GM18519 (cell line): Measurements from ENCODE around the gene DNAJC3.

Experiments used
- ATAC-seq: cut with Tn5 transposase; IDR thresholded peaks from one replicate; pipeline ENCODE4 v1.9.1; 2021; ENCODE audit warnings: mild to moderate bottlenecking, moderate library complexity; ENCODE audit not compliant: unreplicated experiment, low FRiP score

The DNAJC3 gene, protein sequence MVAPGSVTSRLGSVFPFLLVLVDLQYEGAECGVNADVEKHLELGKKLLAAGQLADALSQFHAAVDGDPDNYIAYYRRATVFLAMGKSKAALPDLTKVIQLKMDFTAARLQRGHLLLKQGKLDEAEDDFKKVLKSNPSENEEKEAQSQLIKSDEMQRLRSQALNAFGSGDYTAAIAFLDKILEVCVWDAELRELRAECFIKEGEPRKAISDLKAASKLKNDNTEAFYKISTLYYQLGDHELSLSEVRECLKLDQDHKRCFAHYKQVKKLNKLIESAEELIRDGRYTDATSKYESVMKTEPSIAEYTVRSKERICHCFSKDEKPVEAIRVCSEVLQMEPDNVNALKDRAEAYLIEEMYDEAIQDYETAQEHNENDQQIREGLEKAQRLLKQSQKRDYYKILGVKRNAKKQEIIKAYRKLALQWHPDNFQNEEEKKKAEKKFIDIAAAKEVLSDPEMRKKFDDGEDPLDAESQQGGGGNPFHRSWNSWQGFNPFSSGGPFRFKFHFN

DNA sequence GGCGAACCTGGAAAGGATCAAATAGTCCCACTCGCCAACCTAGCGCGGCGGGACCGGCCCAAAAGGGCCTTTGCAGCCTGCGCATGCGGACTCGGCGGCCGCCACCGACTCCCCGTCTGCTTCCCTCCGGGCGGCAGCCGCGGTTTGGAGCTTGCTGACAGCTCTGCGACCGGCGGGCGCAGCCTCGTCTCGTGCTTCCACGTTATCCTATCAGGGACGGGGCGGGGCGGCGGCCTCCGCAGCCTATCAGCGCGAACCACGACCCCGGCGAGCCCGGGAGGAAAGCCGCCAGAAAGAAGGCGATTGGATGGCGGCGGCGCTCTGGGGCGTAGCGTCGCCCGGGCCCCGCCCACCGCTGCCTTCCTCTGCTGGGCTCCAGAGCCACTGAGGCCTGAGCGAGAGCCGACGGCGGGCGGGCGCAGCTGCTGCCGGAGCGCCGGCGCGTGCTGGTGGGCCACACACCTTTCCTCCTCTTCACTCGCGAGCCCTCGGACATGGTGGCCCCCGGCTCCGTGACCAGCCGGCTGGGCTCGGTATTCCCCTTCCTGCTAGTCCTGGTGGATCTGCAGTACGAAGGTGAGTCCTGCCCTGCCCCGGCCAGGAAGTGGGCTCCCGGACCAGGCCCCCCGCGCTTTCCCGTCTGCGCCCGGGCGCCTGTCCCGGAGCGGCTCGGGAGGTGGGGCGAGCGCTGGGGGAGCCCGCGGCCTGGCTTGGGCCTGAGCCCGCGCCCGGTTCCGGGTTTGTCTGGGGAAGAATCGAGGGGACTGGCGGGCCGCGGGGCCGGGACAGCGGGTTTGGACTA lies at the start of gene DNAJC3:
DNAJC3 (plus strand) TSS at position 378 of the 802 bp plus-strand sequence; CDS start at position 495, 117 bp downstream.
- peak; percentile 96 for ATAC-seq

- ATAC-seq: no peak
Observed at GRCh38 chr13:95627590-95627989, 49.3 kb upstream of the DNAJC3 start.

GRCh38 chr13:95628488-95628887 lies 48.5 kb upstream of the DNAJC3 start:
- no peak for ATAC-seq

DNA sequence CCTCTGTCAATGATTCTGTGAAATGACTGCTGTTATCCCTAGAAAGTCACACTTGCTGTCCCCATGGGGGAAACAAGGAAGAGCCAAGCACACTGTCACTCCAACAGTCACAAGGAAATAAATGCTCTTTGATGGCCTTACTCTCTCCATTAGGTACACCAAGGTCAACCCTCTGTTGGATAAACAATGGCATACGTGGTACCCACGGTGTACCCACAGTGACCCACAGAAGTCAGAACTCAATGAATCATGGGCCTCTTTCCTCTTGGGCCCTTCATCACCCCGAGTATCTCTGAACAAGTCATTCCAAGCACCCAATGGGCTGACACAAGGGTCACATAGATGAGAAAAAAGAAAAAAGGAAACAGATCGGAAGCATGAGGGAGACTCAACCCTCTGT lies 47.9 kb upstream of the DNAJC3 start:
- no peak for ATAC-seq

DNA sequence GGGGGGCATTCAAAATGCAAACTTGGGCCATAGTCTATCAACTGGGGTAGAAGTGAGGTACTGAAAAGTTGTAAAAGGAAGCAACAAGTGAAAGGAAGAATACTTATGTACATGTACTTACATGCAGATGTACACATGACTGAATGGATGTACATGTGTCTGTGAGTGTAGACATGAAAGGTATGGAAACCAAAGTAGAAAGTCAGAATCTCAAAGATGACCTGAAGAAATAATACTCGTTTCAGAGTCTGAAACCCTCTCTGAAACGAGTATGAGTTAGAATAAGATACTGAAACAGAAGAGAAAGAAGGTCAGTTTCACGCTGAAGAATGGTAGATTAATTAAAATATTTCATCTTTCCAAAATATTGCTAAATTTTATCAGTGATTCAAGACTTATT lies 46.3 kb upstream of the DNAJC3 start:
- no peak for ATAC-seq

GRCh38 chr13:95636853-95637252 lies 40.1 kb upstream of the DNAJC3 start:
- ATAC-seq: no peak

GRCh38 chr13:95641291-95642027 lies 35.5 kb upstream of the DNAJC3 start:
- ATAC-seq: no peak

GRCh38 chr13:95642028-95642621 lies 34.8 kb upstream of the DNAJC3 start:
- ATAC-seq: no peak

DNA sequence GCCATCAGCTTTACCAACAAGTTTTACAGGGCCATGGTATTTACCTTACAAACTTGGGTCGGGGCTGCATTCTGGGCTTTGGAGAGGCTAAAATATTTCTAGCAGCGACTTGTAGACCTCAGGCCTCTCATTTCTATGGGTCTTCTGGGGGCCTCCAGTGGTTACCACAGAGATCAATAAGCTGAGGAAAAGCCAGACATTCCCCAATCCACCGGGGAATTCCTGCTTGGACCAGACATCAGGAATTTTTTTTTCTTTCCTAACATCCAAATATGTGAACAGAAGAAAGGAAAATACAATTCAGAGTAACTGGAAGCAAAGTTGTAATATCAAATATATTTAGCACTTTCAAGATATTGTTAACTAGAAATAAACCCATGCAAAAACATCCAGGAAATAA lies 33.9 kb upstream of the DNAJC3 start:
- ATAC-seq: no peak

GRCh38 chr13:95643571-95643935 lies 33.4 kb upstream of the DNAJC3 start:
- no peak for ATAC-seq

DNA sequence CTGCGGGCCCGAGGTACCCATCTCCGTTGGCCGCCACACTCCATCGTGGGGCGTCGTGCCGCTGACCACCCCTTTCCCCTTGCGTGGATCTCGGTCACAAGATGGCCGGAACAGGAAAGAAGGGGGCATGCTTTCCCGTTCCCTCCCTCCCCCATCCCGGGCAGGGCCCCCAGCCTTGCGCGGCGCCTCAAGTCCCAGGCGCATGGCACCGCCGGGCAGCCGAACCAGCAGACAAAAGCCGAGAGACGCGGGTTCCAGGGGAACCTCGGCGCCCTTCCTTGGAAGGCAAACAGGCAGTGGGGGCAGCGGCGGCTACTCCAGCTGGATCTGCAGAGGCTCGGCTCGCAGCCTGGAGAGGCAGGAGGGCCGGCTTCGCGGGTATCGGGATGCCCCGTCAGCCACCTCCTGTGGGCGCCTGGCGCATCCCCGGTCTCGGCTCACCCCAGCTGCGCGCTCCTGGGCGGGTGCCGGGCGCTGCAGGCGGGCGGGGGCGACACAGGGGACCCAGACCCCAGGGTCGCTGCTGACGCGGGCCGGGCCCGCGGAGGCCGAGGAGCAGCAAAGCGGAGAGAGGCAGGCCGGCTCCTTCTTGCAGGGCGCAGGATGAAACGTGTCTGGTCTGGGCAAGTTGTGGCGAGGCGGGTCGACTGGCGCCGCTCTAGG lies 32.9 kb upstream of the DNAJC3 start:
- peak; percentile 17 for ATAC-seq

DNA sequence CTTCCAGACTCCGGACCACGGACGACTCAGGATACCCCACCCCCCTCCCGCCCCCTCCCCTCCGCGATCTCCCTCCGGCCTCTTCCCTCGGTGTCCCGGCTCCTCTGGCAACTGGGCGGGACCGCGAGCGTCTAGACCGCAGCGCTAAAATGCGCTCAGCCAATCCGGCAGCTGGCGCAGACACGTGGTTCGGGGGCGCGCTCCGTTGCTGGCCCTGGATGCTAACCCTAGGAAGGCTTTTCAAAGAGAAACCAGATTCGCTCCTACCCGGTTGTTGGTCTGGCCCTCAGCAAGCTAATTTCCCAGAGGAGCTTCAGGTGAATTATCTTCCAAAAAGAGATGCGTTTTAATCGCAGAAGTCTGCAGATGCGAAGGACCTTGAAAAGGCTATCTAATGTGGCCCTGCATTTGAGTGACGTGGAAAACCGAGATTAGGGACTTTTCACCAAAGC lies 32.3 kb upstream of the DNAJC3 start, which contains the start of gene DZIP1:
DZIP1 (minus strand) TSS at position 106 of the 452 bp plus-strand sequence. CDS start 2,677 bp downstream, outside the sequence.
- peak; percentile 41 for ATAC-seq

- no peak for ATAC-seq
Observed at GRCh38 chr13:95647321-95647720, 29.6 kb upstream of the DNAJC3 start.

DNA sequence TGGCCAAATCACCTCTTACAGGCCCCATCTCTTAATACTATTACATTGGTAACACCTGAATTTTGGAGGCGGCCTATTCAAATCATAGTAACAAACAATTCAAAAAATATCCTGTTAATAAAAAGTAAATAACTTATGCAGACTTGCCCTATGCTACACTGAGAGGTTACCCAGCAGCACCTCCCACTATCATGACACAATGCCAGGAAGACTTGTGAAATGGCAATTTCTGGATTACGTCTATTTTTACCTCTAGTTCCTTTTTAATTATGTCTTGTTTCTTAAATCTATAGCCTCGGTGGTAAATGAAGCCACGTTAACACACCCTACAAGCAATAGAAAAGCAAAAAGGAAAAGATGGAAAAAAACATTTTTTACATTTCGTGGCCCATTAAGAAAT lies 26.2 kb upstream of the DNAJC3 start:
- no peak for ATAC-seq

DNA sequence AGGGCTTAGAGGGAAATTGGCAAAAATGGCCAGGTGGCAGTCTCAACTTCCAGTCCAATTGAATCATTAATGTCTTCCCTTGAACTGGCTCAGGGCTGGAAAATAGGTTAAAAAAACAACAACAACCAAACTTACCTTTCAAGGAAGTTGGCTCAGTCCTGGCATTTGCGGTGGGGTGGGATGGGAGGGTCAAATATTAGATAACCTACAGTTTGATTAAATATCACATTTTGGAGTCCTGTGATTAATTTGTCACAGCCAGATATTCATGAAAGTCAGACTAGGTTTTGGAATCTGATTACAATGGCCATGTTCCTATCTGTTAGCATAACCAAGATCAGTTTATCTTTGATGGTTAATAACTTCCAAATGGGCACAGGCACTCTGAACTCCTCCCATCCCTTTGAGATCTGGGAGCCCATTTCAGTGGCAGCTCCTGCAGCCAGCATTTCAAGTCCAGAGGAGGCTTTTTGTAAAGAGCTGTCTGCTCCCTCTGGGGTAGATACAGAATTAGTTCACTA lies 24.6 kb upstream of the DNAJC3 start:
- ATAC-seq: no peak

GRCh38 chr13:95652821-95653220 lies 24.1 kb upstream of the DNAJC3 start:
- no peak for ATAC-seq

DNA sequence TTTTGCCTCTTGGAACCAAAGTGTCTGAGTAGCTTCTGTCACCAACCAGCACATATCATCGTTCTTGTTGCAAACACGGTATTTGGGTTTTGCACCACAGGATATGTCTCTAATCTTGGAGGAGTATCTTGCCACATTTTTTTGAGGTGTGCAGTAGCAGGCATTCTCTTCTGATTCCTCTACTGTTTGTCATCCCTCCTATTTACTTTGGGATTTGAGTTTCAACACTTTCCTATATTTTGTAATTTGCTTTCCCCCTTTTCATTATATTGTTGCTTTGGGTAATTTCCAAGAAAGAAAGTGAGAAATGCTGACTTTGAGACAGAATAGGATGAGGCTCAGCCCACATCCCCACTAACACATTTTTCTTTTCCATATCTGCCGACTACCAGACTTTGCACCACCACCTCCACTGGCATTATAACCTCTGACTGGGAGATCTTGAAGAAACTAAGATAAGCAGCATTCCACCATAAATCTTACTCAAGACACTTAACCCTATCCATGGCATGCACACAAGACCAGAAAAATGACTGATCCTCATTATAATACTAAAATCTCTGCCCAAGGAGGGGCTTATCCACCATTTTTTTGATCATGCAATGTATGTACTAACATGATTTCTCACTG lies 20.4 kb upstream of the DNAJC3 start:
- ATAC-seq: no peak

DNA sequence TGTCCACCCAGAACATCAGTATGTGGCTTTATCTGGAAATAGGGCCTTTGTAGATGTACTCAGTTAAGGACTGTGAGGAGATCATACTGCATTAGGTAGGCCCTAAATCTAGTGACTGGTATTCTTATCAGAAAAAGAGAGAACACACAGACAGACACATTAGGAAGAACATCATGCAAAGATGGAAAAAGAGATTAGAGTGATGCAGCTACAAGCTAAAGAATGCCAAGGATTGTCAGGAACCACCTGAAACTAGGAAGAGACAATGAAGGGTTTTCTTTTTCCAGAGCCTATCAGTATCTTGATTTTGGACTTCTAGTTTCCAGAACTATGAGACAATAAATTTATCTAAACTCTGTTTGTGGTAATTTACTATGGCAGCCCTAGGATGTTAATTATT lies 17.4 kb upstream of the DNAJC3 start:
- ATAC-seq: no peak

- no peak for ATAC-seq
Observed at GRCh38 chr13:95660981-95661581, 15.9 kb upstream of the DNAJC3 start.
